Karpas-422 (cell line): ENCODE measurements around the gene MRPL36. TPM values are rescaled to one million over a fixed set of nuclear protein-coding genes. Genes with fewer than 3 reads are reported as not detected.

Source experiments
- DNase-seq: peaks from one replicate; pipeline ENCODE4 v3.0.0-alpha.2; 2015
- H2AFZ ChIP-seq: fragments of 200-600 bp; sonication (generic); 2 replicates; pipeline ENCODE4 v1.6.1; 2014; ENCODE audit warnings: antibody characterized with exemption, low read length, mixed read lengths
- H3K27ac ChIP-seq: fragments of 200-600 bp; sonication (generic); 2 replicates; pipeline ENCODE4 v1.5.1; 2014; ENCODE audit warnings: mild to moderate bottlenecking, low read length, moderate library complexity
- H3K27me3 ChIP-seq: fragments of 200-600 bp; sonication (generic); 2 replicates; pipeline ENCODE4 v1.6.1; 2014; ENCODE audit warnings: low read length, mixed read lengths
- H3K36me3 ChIP-seq: fragments of 200-600 bp; sonication (generic); 2 replicates; pipeline ENCODE4 v1.6.1; 2014; ENCODE audit warnings: low read length, mixed read lengths; ENCODE audit not compliant: insufficient read depth
- H3K4me1 ChIP-seq: fragments of 200-600 bp; sonication (generic); 2 replicates; pipeline ENCODE4 v1.6.1; 2014; ENCODE audit warnings: mild to moderate bottlenecking, low read length, mixed read lengths
- H3K4me2 ChIP-seq: fragments of 200-600 bp; sonication (generic); 2 replicates; pipeline ENCODE4 v1.6.1; 2014; ENCODE audit warnings: low read length, low read depth, mild to moderate bottlenecking; ENCODE audit not compliant: poor library complexity, severe bottlenecking
- H3K4me3 ChIP-seq: fragments of 200-600 bp; sonication (generic); 2 replicates; pipeline ENCODE4 v1.5.1; 2014; ENCODE audit warnings: mild to moderate bottlenecking, antibody characterized with exemption, low read length, mixed read lengths
- H3K79me2 ChIP-seq: fragments of 200-600 bp; sonication (generic); 2 replicates; pipeline ENCODE4 v1.6.1; 2014; ENCODE audit warnings: mild to moderate bottlenecking, low read length, mixed read lengths
- H3K9ac ChIP-seq: fragments of 200-600 bp; sonication (generic); 2 replicates; pipeline ENCODE4 v1.6.0; 2014; ENCODE audit warnings: low read length
- H3K9me2 ChIP-seq: fragments of 200-600 bp; sonication (generic), shearing (Covaris generic); replicated peaks from 2 replicates; pipeline ENCODE4 v1.6.0; 2014; ENCODE audit warnings: mild to moderate bottlenecking, low read length, moderate library complexity; ENCODE audit not compliant: insufficient read depth
- H3K9me3 ChIP-seq: fragments of 300-700, 200-600 bp; sonication (generic); 2 replicates; pipeline ENCODE4 v1.6.1; 2014; ENCODE audit warnings: low read length, mixed read lengths
- H4K20me1 ChIP-seq: fragments of 200-600 bp; sonication (generic); 2 replicates; pipeline ENCODE4 v1.6.1; 2014; ENCODE audit warnings: mild to moderate bottlenecking, antibody characterized with exemption, low read length, low read depth; ENCODE audit not compliant: insufficient read depth
- total RNA-seq: library from RNA; depleted of rRNA; stranded (reverse); fragments of >200 nt; shearing (Covaris generic); gene quantifications from 2 replicates; pipeline ENCODE4 v1.2.3, GENCODE V29; 2014; ENCODE audit warnings: low replicate concordance

MRPL36 gene
- total RNA-seq, 1 experiment from 2014 or later: 67.1 TPM

DNA sequence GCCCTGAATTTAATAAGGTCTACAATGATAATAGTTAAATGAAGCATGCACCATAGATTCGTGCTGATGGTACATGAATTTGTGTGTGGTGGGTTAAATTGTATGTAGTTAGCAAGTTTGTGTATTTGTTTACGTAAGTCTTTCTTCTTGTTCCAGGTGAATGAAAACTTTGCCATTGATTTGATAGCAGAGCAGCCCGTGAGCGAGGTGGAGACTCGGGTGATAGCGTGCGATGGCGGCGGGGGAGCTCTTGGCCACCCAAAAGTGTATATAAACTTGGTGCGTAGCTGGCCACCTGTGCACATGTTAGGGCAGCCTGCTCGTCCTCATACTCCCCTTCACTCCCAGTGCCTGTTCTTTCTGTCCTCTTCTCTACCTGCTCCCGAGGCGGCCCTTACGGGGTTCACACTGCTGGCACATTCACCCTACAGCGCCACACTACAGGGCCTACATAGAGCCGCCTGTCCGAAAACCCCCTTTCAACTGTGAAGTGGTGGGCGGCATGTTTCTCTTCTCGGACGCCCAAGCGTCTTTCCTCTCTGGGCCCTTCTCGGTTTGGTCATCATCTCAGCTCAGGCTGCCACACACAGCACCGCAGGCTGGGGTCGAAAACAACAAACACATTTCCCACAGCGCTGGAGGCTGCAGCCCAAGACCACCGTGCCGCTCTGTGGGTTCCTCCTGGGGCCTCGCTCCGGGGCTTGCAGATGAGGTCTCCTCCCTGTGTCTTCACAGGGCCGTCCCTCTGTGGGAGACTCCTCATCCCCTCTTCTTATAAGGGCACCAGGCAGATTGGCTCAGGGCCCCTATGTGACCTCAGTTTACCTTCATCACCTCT is 14.8 kb upstream of the MRPL36 start:
- Histone ChIP-seq H3K79me2 (peaks cover 36% of the 10 kb centered on the region), H2AFZ (no peak overlapping the region), H3K9ac (no peak overlapping the region), H3K4me2 (no peak overlapping the region), H3K9me3 (no peaks in the 10 kb centered on the region), H4K20me1 (peaks cover 15% of the 10 kb centered on the region), H3K27me3 (no peaks in the 10 kb centered on the region), H3K4me3 (no peak overlapping the region), H3K9me2 (no peaks in the 10 kb centered on the region), H3K36me3 (peaks cover 56% of the 10 kb centered on the region), H3K4me1 (peaks cover 16% of the 10 kb centered on the region), H3K27ac (no peak overlapping the region)
- no peak for DNase-seq

GRCh38 chr5:1810581-1811101 is 11.0 kb upstream of the MRPL36 start:
- no peaks in the 10 kb centered on the region for H3K4me1 ChIP-seq
- H3K27ac ChIP-seq: no peak overlapping the region
- peaks cover 32% of the 10 kb centered on the region for H4K20me1 ChIP-seq
- H3K9me2 ChIP-seq: no peaks in the 10 kb centered on the region
- no peak overlapping the region for H3K9ac ChIP-seq
- H3K4me2 ChIP-seq: no peak overlapping the region
- no peaks in the 10 kb centered on the region for H3K9me3 ChIP-seq
- H3K27me3 ChIP-seq: no peaks in the 10 kb centered on the region
- H3K79me2 ChIP-seq: peaks cover 70% of the 10 kb centered on the region
- peaks cover 44% of the 10 kb centered on the region for H3K36me3 ChIP-seq
- no peak overlapping the region for H2AFZ ChIP-seq
- no peak for DNase-seq
- H3K4me3 ChIP-seq: no peak overlapping the region

DNA sequence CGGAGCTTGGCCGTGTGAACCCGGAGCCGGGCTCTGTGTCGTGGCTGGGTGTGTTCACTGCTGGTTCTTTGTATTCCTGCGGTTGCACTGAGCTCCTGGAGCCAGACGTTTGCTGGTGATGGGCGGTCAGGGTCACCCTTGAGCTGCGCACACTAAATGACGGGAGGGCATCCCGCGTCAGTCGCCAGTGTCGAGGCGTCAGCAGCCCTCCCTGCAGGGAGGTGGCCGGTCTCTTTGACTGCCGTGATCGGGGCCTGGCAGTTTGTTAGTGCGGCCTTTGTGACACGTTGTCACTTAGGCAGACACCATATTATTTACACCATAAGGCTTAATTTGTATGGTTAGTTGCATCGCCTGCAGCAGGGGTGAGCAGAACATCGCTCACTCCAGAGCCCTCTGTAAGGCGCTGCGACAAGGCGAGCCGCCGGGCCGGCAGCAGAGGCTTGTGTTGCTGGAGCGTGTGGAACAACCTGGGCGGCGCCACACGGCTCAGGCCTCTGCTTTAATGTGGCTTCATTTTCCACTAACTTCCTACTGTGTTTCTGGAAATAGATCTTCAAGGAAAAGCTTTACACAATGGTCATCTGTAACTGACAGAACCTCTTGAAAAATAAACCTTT is 9.9 kb upstream of the MRPL36 start:
- H3K9me3 ChIP-seq: no peaks in the 10 kb centered on the region
- no peak overlapping the region for H3K27ac ChIP-seq
- H3K4me3 ChIP-seq: no peak overlapping the region
- H2AFZ ChIP-seq: no peak overlapping the region
- peaks cover 81% of the 10 kb centered on the region for H3K79me2 ChIP-seq
- no peak for DNase-seq
- H3K4me2 ChIP-seq: no peak overlapping the region
- peaks cover 32% of the 10 kb centered on the region for H4K20me1 ChIP-seq
- peaks cover 37% of the 10 kb centered on the region for H3K36me3 ChIP-seq
- H3K4me1 ChIP-seq: no peaks in the 10 kb centered on the region
- no peaks in the 10 kb centered on the region for H3K27me3 ChIP-seq
- H3K9me2 ChIP-seq: no peaks in the 10 kb centered on the region
- no peak overlapping the region for H3K9ac ChIP-seq

DNA sequence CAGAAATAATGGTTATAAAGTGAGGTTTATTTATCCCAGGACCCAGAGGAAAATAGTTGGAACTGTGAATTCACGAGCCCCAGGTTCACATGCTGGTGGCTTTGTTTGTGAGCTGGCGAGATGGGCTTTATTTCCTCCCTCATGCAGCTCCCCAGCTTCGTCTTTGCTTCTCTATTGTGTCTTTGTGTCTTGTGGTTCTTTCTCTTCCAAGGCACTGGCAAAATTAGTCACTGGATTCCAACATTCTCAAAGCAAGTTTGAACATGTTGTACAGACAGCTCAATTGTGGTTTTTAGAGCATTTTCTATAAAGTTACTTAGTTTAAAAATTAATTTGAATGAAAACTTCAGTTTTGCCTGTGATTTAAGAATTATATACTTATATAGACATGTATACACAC is 8.8 kb upstream of the MRPL36 start:
- Histone ChIP-seq H3K36me3 (peaks cover 41% of the 10 kb centered on the region), H3K79me2 (peaks cover 90% of the 10 kb centered on the region), H3K4me1 (peaks cover 2% of the 10 kb centered on the region; the same call in 1 of the 2 replicates)

DNA sequence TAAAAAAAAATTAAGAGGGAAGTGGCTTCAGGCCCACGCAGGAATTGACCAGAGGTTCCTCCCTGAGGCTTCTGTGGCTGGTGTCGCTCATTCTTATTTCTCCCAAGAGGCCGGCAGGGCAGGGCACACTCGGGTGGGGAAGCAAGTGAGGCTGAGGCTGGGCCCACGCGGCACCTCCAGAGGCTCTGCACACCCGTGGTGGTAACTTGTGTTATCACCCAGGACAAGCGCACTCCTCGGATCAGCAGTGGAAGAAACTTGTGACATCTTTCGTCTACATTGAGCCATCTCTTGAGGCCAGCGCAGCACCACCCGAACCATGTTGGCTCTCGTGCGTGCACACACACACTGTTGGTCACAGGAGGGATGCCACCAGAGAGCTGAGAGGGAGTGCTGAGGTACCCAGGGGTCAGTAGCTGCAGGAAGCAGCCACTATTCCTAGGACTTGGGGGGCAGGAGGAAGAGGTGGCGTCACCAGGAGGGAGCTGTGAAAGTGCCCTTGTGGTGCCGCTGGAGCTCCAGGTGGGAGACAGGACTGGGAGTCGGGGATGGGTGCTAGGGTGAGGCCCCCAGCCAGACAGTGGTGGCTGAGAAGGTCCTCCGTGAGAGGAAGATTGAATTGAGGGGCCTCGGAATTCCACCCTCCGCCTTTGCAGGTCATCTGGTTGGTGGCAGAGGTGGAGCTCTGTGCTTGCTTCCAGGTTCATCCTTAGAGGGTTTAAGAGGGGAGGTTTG is 8.0 kb upstream of the MRPL36 start:
- no peak overlapping the region for H3K4me3 ChIP-seq
- H3K27ac ChIP-seq: no peak overlapping the region
- no peak for DNase-seq
- no peaks in the 10 kb centered on the region for H3K9me2 ChIP-seq
- H3K9me3 ChIP-seq: no peaks in the 10 kb centered on the region
- H4K20me1 ChIP-seq: peaks cover 43% of the 10 kb centered on the region
- H3K9ac ChIP-seq: no peak overlapping the region
- H2AFZ ChIP-seq: no peak overlapping the region
- H3K36me3 ChIP-seq: peaks cover 44% of the 10 kb centered on the region
- peaks cover 9% of the 10 kb centered on the region for H3K4me1 ChIP-seq
- no peaks in the 10 kb centered on the region for H3K27me3 ChIP-seq
- H3K4me2 ChIP-seq: no peak overlapping the region
- H3K79me2 ChIP-seq: peaks cover 96% of the 10 kb centered on the region

More for the DNA sequence above, 8.8 kb upstream of the MRPL36 start:
- H3K9ac ChIP-seq: no peak overlapping the region
- no peaks in the 10 kb centered on the region for H3K9me3 ChIP-seq
- H3K27ac ChIP-seq: no peak overlapping the region
- H4K20me1 ChIP-seq: peaks cover 39% of the 10 kb centered on the region
- no peaks in the 10 kb centered on the region for H3K9me2 ChIP-seq
- no peak for DNase-seq
- H3K4me2 ChIP-seq: no peak overlapping the region
- no peak overlapping the region for H3K4me3 ChIP-seq
- H3K27me3 ChIP-seq: no peaks in the 10 kb centered on the region
- no peak overlapping the region for H2AFZ ChIP-seq

DNA sequence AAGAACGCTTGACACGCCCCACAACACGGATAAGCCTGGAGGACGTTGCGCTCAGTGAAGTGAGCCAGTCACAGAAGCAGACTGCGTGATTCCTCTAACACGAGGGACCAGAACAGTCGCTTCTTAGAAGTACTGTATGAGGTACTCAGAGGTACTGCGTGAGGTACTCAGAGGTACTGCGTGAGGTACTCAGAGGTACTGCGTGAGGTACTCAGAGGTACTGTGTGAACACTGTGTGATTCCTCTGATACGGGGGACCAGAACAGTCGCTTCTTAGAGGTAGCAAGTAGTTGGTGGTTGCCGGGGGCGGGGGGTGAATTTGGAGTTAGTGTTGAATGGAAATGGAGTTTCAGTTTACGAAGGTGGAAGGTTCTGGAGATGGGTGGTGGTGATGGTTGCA is 7.3 kb upstream of the MRPL36 start:
- no peak overlapping the region for H3K4me2 ChIP-seq
- H4K20me1 ChIP-seq: peaks cover 43% of the 10 kb centered on the region
- H3K79me2 ChIP-seq: peaks cover 97% of the 10 kb centered on the region

DNA sequence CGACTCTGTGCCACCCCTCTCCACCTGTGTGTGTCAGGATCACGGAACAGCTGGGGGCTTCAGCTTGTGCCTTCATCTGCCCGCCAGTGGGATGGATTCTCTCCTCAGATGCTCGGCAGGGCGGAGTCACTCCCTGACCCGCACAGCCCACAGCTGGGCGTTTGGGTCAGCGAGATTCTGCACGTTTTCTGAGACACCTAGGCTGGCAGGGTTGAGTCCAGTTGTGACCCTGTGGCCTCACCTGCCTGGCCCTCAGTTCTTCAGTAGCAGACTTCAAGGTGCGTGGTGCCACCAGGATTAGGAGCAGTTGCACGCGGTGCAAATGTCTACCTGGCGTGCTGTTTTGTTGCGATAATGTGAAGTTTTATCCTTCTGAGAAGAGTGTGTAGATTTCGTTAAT is 6.6 kb upstream of the MRPL36 start:
- no peak overlapping the region for H2AFZ ChIP-seq
- no peaks in the 10 kb centered on the region for H3K9me2 ChIP-seq
- H3K36me3 ChIP-seq: peaks cover 43% of the 10 kb centered on the region
- peaks cover 99% of the 10 kb centered on the region for H3K79me2 ChIP-seq
- peaks cover 16% of the 10 kb centered on the region for H3K4me1 ChIP-seq
- H4K20me1 ChIP-seq: peaks cover 43% of the 10 kb centered on the region
- no peak for DNase-seq
- no peak overlapping the region for H3K9ac ChIP-seq
- H3K4me3 ChIP-seq: no peak overlapping the region
- H3K4me2 ChIP-seq: no peak overlapping the region
- H3K27me3 ChIP-seq: no peaks in the 10 kb centered on the region
- H3K27ac ChIP-seq: no peak overlapping the region
- no peaks in the 10 kb centered on the region for H3K9me3 ChIP-seq

More for the DNA sequence above, 7.3 kb upstream of the MRPL36 start:
- Histone ChIP-seq H3K36me3 (peaks cover 46% of the 10 kb centered on the region), H3K9me2 (no peaks in the 10 kb centered on the region), H3K9me3 (no peaks in the 10 kb centered on the region), H3K4me1 (peaks cover 16% of the 10 kb centered on the region), H2AFZ (no peak overlapping the region), H3K4me3 (no peak overlapping the region), H3K27me3 (no peaks in the 10 kb centered on the region), H3K9ac (no peak overlapping the region), H3K27ac (no peak overlapping the region)
- no peak for DNase-seq

- Histone ChIP-seq H3K9me3 (no peaks in the 10 kb centered on the region), H3K27ac (no peak overlapping the region), H3K27me3 (no peaks in the 10 kb centered on the region), H3K9ac (no peak overlapping the region), H3K79me2 (peaks cover 94% of the 10 kb centered on the region), H3K4me3 (no peak overlapping the region), H3K9me2 (no peaks in the 10 kb centered on the region), H4K20me1 (peaks cover 43% of the 10 kb centered on the region), H3K4me1 (peaks cover 17% of the 10 kb centered on the region), H3K4me2 (no peak overlapping the region), H2AFZ (no peak overlapping the region), H3K36me3 (peaks cover 43% of the 10 kb centered on the region)
- DNase-seq: no peak
Observed at GRCh38 chr5:1805736-1806135, 6.1 kb upstream of the MRPL36 start.
